GM19193 (cell line): ENCODE measurements around the gene PTGDS.

Experiments used
- POLR2A ChIP-seq: IDR thresholded peaks from 4 replicates; pipeline ENCODE4 v1.6.1; 2011; ENCODE audit not compliant: insufficient read depth, insufficient read length; ENCODE audit errors: extremely low read depth

PTGDS gene

GRCh38 chr9:136977223-136977622 is at the start of gene PTGDS:
Gene PTGDS (plus strand): TSS chr9:136977504. CDS start chr9:136977579, 75 bp downstream.
- no peak for TF ChIP-seq POLR2A

GRCh38 chr9:136928591-136928990 is 48.7 kb upstream of the PTGDS start:
- TF ChIP-seq POLR2A = no peak

- TF ChIP-seq POLR2A = no peak
Observed at GRCh38 chr9:136930014-136930413, 47.3 kb upstream of the PTGDS start.

GRCh38 chr9:136931611-136932130 is 45.6 kb upstream of the PTGDS start:
- no peak for TF ChIP-seq POLR2A

GRCh38 chr9:136934277-136934676 is 43.0 kb upstream of the PTGDS start:
- no peak for TF ChIP-seq POLR2A

GRCh38 chr9:136935651-136936050 is 41.7 kb upstream of the PTGDS start:
- TF ChIP-seq POLR2A = no peak

GRCh38 chr9:136936645-136937170 is 40.6 kb upstream of the PTGDS start:
- TF ChIP-seq POLR2A = no peak

- no peak for TF ChIP-seq POLR2A
Observed at GRCh38 chr9:136937186-136938001, 39.9 kb upstream of the PTGDS start.

GRCh38 chr9:136939431-136939995 is 37.8 kb upstream of the PTGDS start:
- no peak for TF ChIP-seq POLR2A

- TF ChIP-seq POLR2A = no peak
Observed at GRCh38 chr9:136939996-136940525, 37.2 kb upstream of the PTGDS start.

- no peak for TF ChIP-seq POLR2A
Observed at GRCh38 chr9:136940526-136941230, 36.6 kb upstream of the PTGDS start.

- TF ChIP-seq POLR2A = no peak
Observed at GRCh38 chr9:136941231-136942111, 35.8 kb upstream of the PTGDS start.

- TF ChIP-seq POLR2A = no peak
Observed at GRCh38 chr9:136942112-136942880, 35.0 kb upstream of the PTGDS start.
